IMR-90 (cell line): ENCODE measurements around the gene SPDEF. TPM values are rescaled to one million over a fixed set of nuclear protein-coding genes. Genes with fewer than 3 reads are reported as not detected.

Experiments used
- ATAC-seq: fragments of 200-7000 bp; cut with Tn5 transposase; 2 replicates; pipeline ENCODE4 v1.9.1; 2020; ENCODE audit warnings: low read depth, mild to moderate bottlenecking, moderate library complexity
- BruUV-seq: library from RNA; stranded (reverse); fragments of 400-500 nt; replicated peaks from 2 replicates; lab custom pipeline; 2021; lab: Mats Ljungman, UMichigan
- CTCF ChIA-PET: fragments of 300-600 bp; formaldehyde crosslinking; extraction: SDS; loops from one replicate; lab custom pipeline; 2021; ENCODE audit warnings: antibody characterized with exemption; lab: Yijun Ruan, JAX
- POLR2A ChIA-PET: fragments of 300-600 bp; sonication (Branson Sonifier 250); formaldehyde crosslinking; loops from one replicate; lab custom pipeline; 2022; ENCODE audit warnings: antibody characterized with exemption; ENCODE audit not compliant: unreplicated experiment; lab: Charles Lee
- DNase-seq: peaks from one replicate; pipeline ENCODE4 v3.0.0; 2013
- H2AFZ ChIP-seq: replicated peaks from 2 replicates; pipeline ENCODE3; 2013; ENCODE audit warnings: low read length, mild to moderate bottlenecking; ENCODE audit not compliant: poor library complexity
- H2AK5ac ChIP-seq: 2 replicates; pipeline ENCODE4 v1.6.1; 2013; ENCODE audit warnings: low read depth, low read length, inconsistent platforms
- H2AK9ac ChIP-seq: replicated peaks from 2 replicates; pipeline ENCODE3; 2013; ENCODE audit warnings: mild to moderate bottlenecking, low read depth, low read length, moderate library complexity; ENCODE audit not compliant: poor library complexity
- H2BK120ac ChIP-seq: 2 replicates; pipeline ENCODE4 v1.6.1; 2013; ENCODE audit warnings: low read depth, low read length, inconsistent platforms
- H2BK15ac ChIP-seq: 3 replicates; pipeline ENCODE4 v1.6.1; 2013; ENCODE audit warnings: low read depth, low read length, inconsistent platforms
- H2BK20ac ChIP-seq: 2 replicates; pipeline ENCODE4 v1.6.1; 2013; ENCODE audit warnings: low read depth, mild to moderate bottlenecking, inconsistent platforms, low read length, moderate library complexity
- H2BK5ac ChIP-seq: 2 replicates; pipeline ENCODE4 v1.6.1; 2013; ENCODE audit warnings: mild to moderate bottlenecking, low read depth, low read length, inconsistent platforms; ENCODE audit not compliant: poor library complexity, severe bottlenecking
- H3K14ac ChIP-seq: replicated peaks from 2 replicates; pipeline ENCODE4 v1.6.1; 2013; ENCODE audit warnings: low read depth, low read length, inconsistent platforms
- H3K18ac ChIP-seq: 2 replicates; pipeline ENCODE4 v1.6.1; 2013; ENCODE audit warnings: low read depth, low read length, control low read depth
- H3K23ac ChIP-seq: 2 replicates; pipeline ENCODE4 v1.6.1; 2013; ENCODE audit warnings: low read depth, low read length, inconsistent platforms
- H3K27ac ChIP-seq: 2 replicates; pipeline ENCODE4 v1.5.1; 2013; ENCODE audit warnings: mild to moderate bottlenecking, control low read depth, low read length; ENCODE audit not compliant: insufficient read depth
- H3K27me3 ChIP-seq: 2 replicates; pipeline ENCODE4 v1.6.1; 2013; ENCODE audit warnings: low read length; ENCODE audit not compliant: control insufficient read depth, insufficient read depth
- H3K36me3 ChIP-seq: 2 replicates; pipeline ENCODE4 v1.6.1; 2013; ENCODE audit warnings: low read length, mixed read lengths; ENCODE audit not compliant: control insufficient read depth, insufficient read depth
- H3K4ac ChIP-seq: 2 replicates; pipeline ENCODE4 v1.6.1; 2013; ENCODE audit warnings: low read depth, low read length, inconsistent platforms
- H3K4me1 ChIP-seq: 2 replicates; pipeline ENCODE4 v1.6.1; 2013; ENCODE audit warnings: low read length, mixed read lengths; ENCODE audit not compliant: control insufficient read depth, insufficient read depth
- H3K4me2 ChIP-seq: 2 replicates; pipeline ENCODE4 v1.6.1; 2013; ENCODE audit warnings: low read depth, mild to moderate bottlenecking, control low read depth, low read length, moderate library complexity
- H3K4me3 ChIP-seq: 2 replicates; pipeline ENCODE4 v1.5.1; 2013; ENCODE audit warnings: low read depth, mild to moderate bottlenecking, control low read depth, low read length, moderate library complexity; ENCODE audit not compliant: insufficient read depth
- H3K56ac ChIP-seq: 2 replicates; pipeline ENCODE4 v1.6.1; 2013; ENCODE audit warnings: low read length, inconsistent platforms; ENCODE audit not compliant: insufficient read depth; ENCODE audit errors: extremely low read depth
- H3K79me1 ChIP-seq, 2 experiments: 2 replicates each; pipeline ENCODE4 v1.6.1; 2013; ENCODE audit warnings: low read length in 2 of 2, inconsistent platforms in 1 of 2, low read depth in 1 of 2
- H3K9ac ChIP-seq: 2 replicates; pipeline ENCODE4 v1.6.1; 2013; ENCODE audit warnings: low read depth, low read length, control low read depth
- H3K9me1 ChIP-seq: 2 replicates; pipeline ENCODE4 v1.6.1; 2013; ENCODE audit warnings: low read length, inconsistent platforms; ENCODE audit not compliant: insufficient read depth
- H3K9me3 ChIP-seq: 2 replicates; pipeline ENCODE4 v1.6.1; 2013; ENCODE audit warnings: low read length; ENCODE audit not compliant: control insufficient read depth, insufficient read depth
- H4K20me1 ChIP-seq: 2 replicates; pipeline ENCODE4 v1.6.1; 2013; ENCODE audit warnings: low read length, inconsistent platforms; ENCODE audit not compliant: insufficient read depth
- H4K5ac ChIP-seq: 2 replicates; pipeline ENCODE4 v1.6.1; 2013; ENCODE audit warnings: mild to moderate bottlenecking, low read depth, low read length, control low read depth
- H4K8ac ChIP-seq, 2 experiments: 2 replicates each; pipeline ENCODE4 v1.6.1; 2013; ENCODE audit warnings: low read depth in 2 of 2, low read length in 2 of 2, control low read depth in 1 of 2, inconsistent platforms in 1 of 2
- H4K91ac ChIP-seq: 2 replicates; pipeline ENCODE4 v1.6.1; 2013; ENCODE audit warnings: low read depth, low read length, inconsistent platforms; ENCODE audit not compliant: insufficient read depth
- BHLHE40 ChIP-seq: fragments of 150-350 bp; IDR thresholded peaks from 2 replicates; pipeline ENCODE4 v1.6.1; 2016; ENCODE audit warnings: mild to moderate bottlenecking, low read depth, low read length
- CHD1 ChIP-seq: IDR thresholded peaks from 2 replicates; pipeline ENCODE4 v1.6.1; 2012; ENCODE audit warnings: low read depth, low read length, improper control_type of control experiment
- CTCF ChIP-seq: conservative IDR thresholded peaks from 2 replicates; pipeline ENCODE4 v1.5.1; 2012; ENCODE audit warnings: mild to moderate bottlenecking, low read depth, low read length, improper control_type of control experiment
- ELK1 ChIP-seq: fragments of 150-350 bp; IDR thresholded peaks from 2 replicates; pipeline ENCODE4 v1.6.1; 2016; ENCODE audit warnings: low read depth, mild to moderate bottlenecking, low read length, moderate library complexity, borderline replicate concordance
- FOS ChIP-seq: fragments of 150-350 bp; IDR thresholded peaks from 2 replicates; pipeline ENCODE4 v1.6.1; 2016; ENCODE audit warnings: low read depth, low read length
- MAFK ChIP-seq: IDR thresholded peaks from 2 replicates; pipeline ENCODE4 v1.6.1; 2012; ENCODE audit warnings: low read depth, low read length, improper control_type of control experiment
- MAZ ChIP-seq: IDR thresholded peaks from 2 replicates; pipeline ENCODE4 v1.6.1; 2012; ENCODE audit warnings: low read depth, mild to moderate bottlenecking, low read length, improper control_type of control experiment, moderate library complexity, borderline replicate concordance
- MXI1 ChIP-seq: IDR thresholded peaks from 2 replicates; pipeline ENCODE4 v1.6.1; 2012; ENCODE audit warnings: low read depth, mild to moderate bottlenecking, low read length, moderate library complexity, borderline replicate concordance
- NFE2L2 ChIP-seq: fragments of 150-350 bp; IDR thresholded peaks from 2 replicates; pipeline ENCODE4 v1.6.1; 2016; ENCODE audit warnings: low read depth, mild to moderate bottlenecking, low read length
- POLR2A ChIP-seq: IDR thresholded peaks from 2 replicates; pipeline ENCODE4 v1.6.1; 2012; ENCODE audit warnings: mild to moderate bottlenecking, low read depth, low read length
- RCOR1 ChIP-seq: IDR thresholded peaks from 2 replicates; pipeline ENCODE4 v1.6.1; 2012; ENCODE audit warnings: mild to moderate bottlenecking, low read length, improper control_type of control experiment; ENCODE audit not compliant: insufficient replicate concordance
- RFX5 ChIP-seq: IDR thresholded peaks from 2 replicates; pipeline ENCODE4 v1.8.0; 2012; ENCODE audit warnings: low read depth, mild to moderate bottlenecking, low read length, moderate library complexity
- SMC3 ChIP-seq: fragments of 150-350 bp; IDR thresholded peaks from 2 replicates; pipeline ENCODE4 v1.6.1; 2016; ENCODE audit warnings: low read depth, mild to moderate bottlenecking, antibody characterized with exemption, low read length, moderate library complexity
- WGBS, 2 experiments: methylation state at CpG; one replicate each; pipeline versions ENCODE4 v1.1.5 to v1.1.7; 2013; ENCODE audit warnings: missing lambda C conversion rate in 2 of 2; ENCODE audit not compliant: insufficient read length in 1 of 2; ENCODE audit errors: extremely low coverage in 2 of 2; 5-methylcytosine and 5-hydroxymethylcytosine counted together
- dilution Hi-C: fragments of 300-500 bp; cut with HindIII; formaldehyde crosslinking; loops from one replicate; pipeline ENCODE4 v1.14.3; 2018; ENCODE audit warnings: low sequenced_read_pairs; ENCODE audit not compliant: unreplicated experiment
- in situ Hi-C: fragments of 300-500 bp; cut with MboI; formaldehyde crosslinking; loops from 3 replicates; pipeline ENCODE4 v1.14.3; 2019; ENCODE audit warnings: low sequenced_read_pairs, inconsistent platforms, mixed read lengths
- intact Hi-C: fragments of 100-400 bp; cut with micrococcal nuclease; formaldehyde crosslinking; loops from 2 replicates; pipeline ENCODE4 v1.10.0; 2022
- polyA plus RNA-seq, 3 experiments: library from polyadenylated mRNA; depleted of rRNA; stranded (reverse); fragments of >200 nt; gene quantifications; 2 replicates each; pipeline ENCODE4 v1.2.3, GENCODE V29; 2012; ENCODE audit warnings: low replicate concordance in 1 of 3
- total RNA-seq: library from RNA; depleted of rRNA; stranded (reverse); fragments of >200 nt; gene quantifications from 2 replicates; pipeline ENCODE4 v1.2.3, GENCODE V29; 2012
- TF ChIP-seq, protein P1 (sequence below): fragments of 150-350 bp; IDR thresholded peaks from 2 replicates; pipeline ENCODE4 v1.6.1; 2017; ENCODE audit warnings: mild to moderate bottlenecking, antibody characterized with exemption, low read length, low read depth

Gene SPDEF
- total and polyA plus RNA-seq, 2 of the 4 experiments (the other 2 are of a cell fraction), result 0.05 TPM; not detected in 1

- Histone ChIP-seq H2AK9ac (no peak overlapping the region), H3K4me2 (no peak overlapping the region), H3K27ac (no peak overlapping the region), H4K5ac (no peak overlapping the region), H3K27me3 (peaks cover 64% of the 10 kb centered on the region), H3K79me1 (no peaks in the 10 kb centered on the region), H3K56ac (no peak overlapping the region), H2BK5ac (no peak overlapping the region), H2BK15ac (no peak overlapping the region), H3K9me3 (no peaks in the 10 kb centered on the region; the same call in 1 of the 2 replicates), H3K36me3 (no peaks in the 10 kb centered on the region), H4K20me1 (no peaks in the 10 kb centered on the region), H2AK5ac (no peak overlapping the region), H3K9ac (no peak overlapping the region), H4K8ac (no peak overlapping the region), H2BK20ac (no peak overlapping the region), H3K4ac (no peak overlapping the region), H2BK120ac (no peak overlapping the region), H4K91ac (no peak overlapping the region), H3K9me1 (no peaks in the 10 kb centered on the region), H3K18ac (no peak overlapping the region), H3K4me3 (no peak overlapping the region), H3K4me1 (peaks cover 1% of the 10 kb centered on the region; the same call in 1 of the 2 replicates), H3K14ac (no peak overlapping the region), H3K23ac (no peak overlapping the region), H2AFZ (no peak overlapping the region)
- POLR2A ChIA-PET, result no interaction called here
- dilution Hi-C loops, result no loop called here
- intact Hi-C loops, result no loop called here
- DNase-seq (no peak), ATAC-seq (no peak)
- in situ Hi-C loops, result no loop called here
- no TSS peak for BruUV-seq
- WGBS, 2 experiments, result 86% methylated on average over 4 of the region's 22 CpGs; no CpG with 5 or more reads in 1 of the 2 experiments
- CTCF ChIA-PET, result no interaction called here
- no peak for TF ChIP-seq NFE2L2
- TF ChIP-seq MAFK, result no peak
- TF ChIP-seq ELK1, result no peak
- TF ChIP-seq MXI1, result no peak
- TF ChIP-seq, protein P1, sequence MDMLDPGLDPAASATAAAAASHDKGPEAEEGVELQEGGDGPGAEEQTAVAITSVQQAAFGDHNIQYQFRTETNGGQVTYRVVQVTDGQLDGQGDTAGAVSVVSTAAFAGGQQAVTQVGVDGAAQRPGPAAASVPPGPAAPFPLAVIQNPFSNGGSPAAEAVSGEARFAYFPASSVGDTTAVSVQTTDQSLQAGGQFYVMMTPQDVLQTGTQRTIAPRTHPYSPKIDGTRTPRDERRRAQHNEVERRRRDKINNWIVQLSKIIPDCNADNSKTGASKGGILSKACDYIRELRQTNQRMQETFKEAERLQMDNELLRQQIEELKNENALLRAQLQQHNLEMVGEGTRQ, result no peak
- no peak for TF ChIP-seq SMC3
- no peak for TF ChIP-seq BHLHE40
- TF ChIP-seq FOS, result no peak
- no peak for TF ChIP-seq RFX5
- TF ChIP-seq CHD1, result no peak
- TF ChIP-seq POLR2A, result no peak
- TF ChIP-seq RCOR1, result no peak
- no peak for TF ChIP-seq MAZ
- TF ChIP-seq CTCF, result no peak
Measured at GRCh38 chr6:34516391-34517324, 39.5 kb downstream of the SPDEF start.
